ENCODE data around the gene TNS3. TPM values are rescaled to one million over a fixed set of nuclear protein-coding genes. Genes with fewer than 3 reads are reported as not detected.

The TNS3 gene
- total and polyA plus RNA-seq, 9 of the 15 experiments (the other 6 are each of a cell fraction or from before 2014, with no cell fraction given): 0.20 TPM; not detected in 8

GRCh38 chr7:47621979-47622561 lies 40.2 kb upstream of the TNS3 start:
- Histone ChIP-seq H3K9me1 (ENCODE audit: control insufficient read depth, insufficient read depth, low read length) (no peaks in the 10 kb centered on the region), H3K27me3 (ENCODE audit: control insufficient read depth in 2 of 2, insufficient read depth in 2 of 2, low read length in 2 of 2) (peaks cover 5 to 51% of the 10 kb centered on the region in 2 experiments; a peak in 4 of 5 replicates), H3K9me3 (replicated peaks; ENCODE audit: control insufficient read depth, insufficient read depth, low read depth, low read length) (no peaks in the 10 kb centered on the region), H4K20me1 (replicated peaks; ENCODE audit: control insufficient read depth, insufficient read depth, low read length) (no peaks in the 10 kb centered on the region), H3K4me3 (no peak overlapping the region), H3K27ac (ENCODE audit: extremely low read depth, low read depth, low read length) (no peak overlapping the region), H3K36me3 (ENCODE audit: control insufficient read depth, insufficient read depth, low read length) (no peaks in the 10 kb centered on the region), H3K4me2 (ENCODE audit: insufficient read depth, low read length) (no peak overlapping the region), H3K9ac (ENCODE audit: insufficient read depth in 1 of 2, low read depth in 2 of 2, low read length in 2 of 2) (no peak overlapping the region), H3K4me1 (replicated peaks in 1 of 2; ENCODE audit: control insufficient read depth in 2 of 2, insufficient read depth in 2 of 2, low read length in 2 of 2) (no peaks in the 10 kb centered on the region), H3K79me2 (ENCODE audit: control insufficient read depth, insufficient read depth, low read length) (no peaks in the 10 kb centered on the region), H2AFZ (ENCODE audit: low read depth, low read length) (no peak overlapping the region)
- no TSS peak for BruUV-seq (replicated peaks)
- ChIA-PET CTCF (ENCODE audit: low intra/inter-chr PET ratio) (no interaction called here), POLR2A (interaction anchor here (1.2 kb wide), 1 partner anchor 177 kb away, joined by 3 read pairs; no protein-coding TSS in a partner anchor)
- TF ChIP-seq PRDM10 (IDR thresholded peaks at IDR 0.05; ENCODE audit: partially characterized antibody) (no peak), DEAF1 (CRISPR knock-in tag; IDR thresholded peaks at IDR 0.05) (no peak), GTF2A2 (tag; IDR thresholded peaks at IDR 0.05) (no peak), GATAD2A (IDR thresholded peaks at IDR 0.05) (no peak), SOX6 (IDR thresholded peaks at IDR 0.05) (no peak)
- in situ Hi-C loops (cut with MboI): no loop called here
- ATAC-seq (no peak), DNase-seq (ENCODE audit: extremely low read depth in 1 of 4, low spot score in 3 of 4) (no peak), FAIRE-seq (no peak)
- 0% methylated on average over 10 of the region's 14 CpGs for WGBS (ENCODE audit: insufficient coverage, low coverage, missing lambda C conversion rate)
- intact Hi-C loops (cut with micrococcal nuclease): no loop called here
